HG02588 (cell line): ENCODE results near the gene CCDC85A.
A peak's percentile ranks its signal among the peaks of the same experiment; 100 is the strongest.
"Not testable (repeated sequence)": the region's sequence is repeated elsewhere in the genome, so short reads cannot be mapped to it uniquely, and the experiment has no call there.

ENCODE experiments used
- ATAC-seq: cut with Tn5 transposase; IDR thresholded peaks from one replicate; pipeline ENCODE4 v1.9.1; 2021; ENCODE audit warnings: mild to moderate bottlenecking, moderate library complexity; ENCODE audit not compliant: unreplicated experiment

CCDC85A gene

DNA sequence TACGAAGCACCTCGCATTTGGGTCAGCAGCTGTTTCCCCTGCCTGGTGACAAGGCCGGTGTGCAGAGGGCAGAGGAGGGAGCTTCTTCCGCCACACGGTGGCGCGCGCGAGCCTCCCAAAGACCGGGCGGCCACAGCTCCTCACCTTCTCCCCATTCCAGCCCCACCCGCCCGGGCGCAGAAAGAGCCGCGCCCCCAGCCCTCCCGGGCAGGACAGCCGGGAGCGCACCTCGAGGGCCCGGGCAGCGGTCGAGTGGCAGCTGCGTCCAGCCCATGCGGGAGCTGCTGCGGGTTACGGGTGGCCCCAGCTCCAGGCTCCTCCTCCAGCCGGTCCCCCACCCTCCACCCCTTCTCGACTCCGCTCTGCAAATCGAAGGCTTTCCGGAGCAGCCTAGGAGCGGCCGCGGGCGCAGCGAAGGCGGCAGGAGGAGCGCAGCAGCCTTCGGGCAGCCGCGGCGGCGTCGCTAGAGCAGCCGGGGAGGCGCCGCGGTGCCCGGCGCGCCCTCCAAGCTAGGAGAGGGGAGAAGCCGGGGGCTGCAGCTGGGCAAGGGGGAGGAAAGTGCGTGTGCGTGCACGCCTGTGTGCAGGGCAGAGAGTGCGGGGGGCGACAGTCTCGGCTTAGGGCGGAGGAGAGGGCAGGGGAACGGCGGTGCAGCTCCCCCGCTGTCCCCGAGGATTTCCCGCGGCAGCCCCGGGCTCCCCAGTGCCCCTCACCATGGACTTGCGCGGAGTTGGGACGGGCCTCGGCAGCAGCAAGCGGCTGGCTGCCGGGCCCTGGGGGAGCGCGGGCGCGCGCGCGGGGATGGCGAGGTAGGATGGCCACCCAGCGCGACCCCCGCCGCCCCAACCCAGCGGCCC is at the start of gene CCDC85A:
CCDC85A (plus strand) TSS at position 348 of the 857 bp plus-strand sequence. CDS start 635 bp downstream, outside the sequence.
- peak; percentile 95 for ATAC-seq

DNA sequence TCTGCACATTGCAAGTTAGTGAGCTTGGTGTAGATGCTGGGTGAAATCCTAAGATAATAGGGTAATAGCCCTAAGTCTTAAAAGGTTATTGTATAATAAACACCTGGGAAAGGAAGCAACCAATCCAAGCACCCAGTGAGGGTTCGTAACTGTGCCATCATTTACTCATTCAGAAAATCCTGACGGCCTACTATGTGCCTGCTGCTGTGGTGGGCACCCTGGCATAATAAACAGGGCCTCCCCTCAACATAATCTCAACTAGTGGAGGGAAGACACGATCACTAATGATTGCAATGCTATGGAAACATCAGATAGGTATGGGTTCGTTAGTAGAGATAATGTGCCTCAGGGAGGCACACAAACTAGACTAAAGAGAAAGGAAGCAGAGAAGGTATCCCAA is 48.9 kb upstream of the CCDC85A start:
- ATAC-seq: no peak

DNA sequence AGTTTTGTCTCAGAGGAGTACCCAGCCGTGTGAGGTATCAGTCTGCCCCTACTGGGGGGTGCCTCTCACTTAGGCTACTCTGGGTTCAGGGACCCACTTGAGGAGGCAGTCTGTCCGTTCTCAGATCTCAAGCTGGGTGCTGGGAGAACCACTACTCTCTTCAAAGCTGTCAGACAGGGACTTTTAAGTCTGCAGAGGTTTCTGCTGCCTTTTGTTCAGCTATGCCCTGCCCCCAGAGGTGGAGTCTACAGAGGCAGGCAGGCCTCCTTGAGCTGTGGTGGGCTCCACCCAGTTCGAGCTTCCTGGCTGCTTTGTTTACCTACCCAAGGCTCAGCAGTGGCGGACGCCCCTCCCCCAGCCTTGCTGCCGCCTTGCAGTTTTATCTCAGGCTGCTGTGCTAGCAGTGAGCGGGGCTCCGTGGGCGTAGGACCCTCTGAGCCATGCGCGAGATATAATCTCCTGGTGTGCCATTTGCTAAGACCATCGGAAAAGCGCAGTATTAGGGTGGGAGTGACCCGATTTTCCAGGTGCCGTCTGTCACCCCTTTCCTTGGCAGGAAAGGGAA is 41.2 kb upstream of the CCDC85A start:
- ATAC-seq: not testable (repeated sequence)

DNA sequence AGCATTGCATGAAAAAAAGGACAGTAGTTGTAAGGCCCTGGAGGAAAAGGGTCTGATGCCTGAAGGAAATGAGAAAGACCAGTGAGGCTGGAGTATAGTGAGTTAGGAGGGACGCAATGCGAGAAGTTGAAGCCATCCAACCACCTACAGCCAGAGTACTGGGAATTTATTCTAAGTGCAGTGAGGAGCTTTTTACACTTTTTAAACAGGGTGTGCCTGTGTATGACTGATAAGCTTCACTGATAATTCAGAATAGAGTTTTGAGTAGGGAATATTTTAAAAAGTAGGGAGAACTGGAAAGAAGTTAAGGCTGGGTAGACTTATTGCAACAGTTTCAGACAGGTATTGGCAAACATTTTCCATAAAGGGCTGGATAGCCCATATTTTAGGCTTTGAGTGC is 35.9 kb upstream of the CCDC85A start:
- ATAC-seq: no peak

DNA sequence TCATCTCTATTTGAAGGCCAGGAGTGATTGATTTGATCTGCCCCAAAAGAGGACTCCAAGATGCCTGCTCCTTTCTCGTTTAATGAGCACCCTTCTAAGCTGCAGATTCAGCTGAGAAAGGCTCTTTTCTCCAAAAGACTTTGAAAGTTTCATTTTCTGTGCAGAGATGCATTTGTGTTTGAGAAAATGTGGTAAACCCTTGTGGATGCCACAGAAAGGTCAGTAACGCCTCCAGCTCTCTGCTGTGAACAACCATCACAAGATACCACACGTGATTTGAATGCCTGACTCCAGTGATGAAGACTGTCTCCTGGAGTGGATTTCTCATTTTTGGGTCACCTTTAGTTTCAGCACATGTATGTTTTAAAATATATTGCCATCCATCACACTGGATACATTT is 35.0 kb upstream of the CCDC85A start:
- ATAC-seq: no peak

DNA sequence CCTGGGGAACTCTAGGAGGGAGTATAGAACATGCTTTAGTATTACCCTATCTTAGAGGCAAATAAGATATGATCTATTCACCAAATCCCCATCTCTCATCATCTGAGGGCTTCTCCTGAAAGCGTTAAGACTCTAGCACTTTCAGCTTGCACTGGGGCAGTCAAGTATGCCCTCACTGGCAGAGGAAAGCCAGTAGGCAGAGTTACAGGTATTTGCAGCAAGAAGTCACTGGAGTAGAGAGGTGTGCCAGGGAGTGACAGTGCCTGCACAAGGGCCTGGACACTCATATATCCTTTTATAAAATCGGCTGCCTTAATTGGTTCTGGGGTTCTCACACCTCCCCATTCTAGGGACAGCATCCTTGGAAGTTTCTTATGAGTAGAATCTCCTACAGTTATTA is 31.9 kb upstream of the CCDC85A start:
- ATAC-seq: no peak

DNA sequence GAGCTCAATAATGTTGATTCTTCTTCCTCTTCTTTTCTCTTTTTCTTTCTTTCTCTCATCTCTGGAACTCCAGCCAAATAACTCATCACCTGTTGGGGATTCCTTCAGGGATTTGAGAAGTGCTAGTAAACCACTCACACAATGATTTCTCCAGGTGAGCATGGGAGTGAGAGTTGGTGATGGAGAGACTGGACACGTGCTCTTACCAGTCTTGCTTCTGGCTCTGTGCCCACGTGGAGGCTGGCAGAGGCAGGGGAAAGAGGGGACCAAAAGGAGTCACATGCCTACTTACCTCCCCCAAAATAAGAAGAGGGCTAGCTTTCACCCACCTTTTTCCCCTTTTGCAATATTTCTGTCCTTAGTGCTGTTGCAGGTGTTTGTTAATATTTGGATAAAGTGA is 28.6 kb upstream of the CCDC85A start:
- no peak for ATAC-seq

DNA sequence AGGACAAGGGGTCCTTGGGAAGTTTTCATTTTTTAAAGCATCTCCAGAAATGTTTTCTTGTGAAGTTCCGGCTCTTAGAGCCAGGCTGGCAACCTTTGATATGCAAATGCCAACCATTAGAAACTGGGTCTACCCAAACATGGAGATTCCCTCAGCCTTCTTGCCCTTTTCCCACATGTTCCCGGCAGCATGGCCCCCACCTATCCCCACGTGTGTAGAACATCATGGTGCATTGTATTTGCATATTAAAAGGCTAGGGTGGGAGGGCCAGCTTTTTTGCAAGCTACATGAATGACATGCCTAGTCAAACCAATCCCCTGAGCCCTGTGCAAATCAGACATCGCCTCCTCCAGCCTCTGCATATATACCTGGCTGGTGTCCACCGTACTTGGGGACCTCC is 23.9 kb upstream of the CCDC85A start:
- ATAC-seq: not testable (repeated sequence)

DNA sequence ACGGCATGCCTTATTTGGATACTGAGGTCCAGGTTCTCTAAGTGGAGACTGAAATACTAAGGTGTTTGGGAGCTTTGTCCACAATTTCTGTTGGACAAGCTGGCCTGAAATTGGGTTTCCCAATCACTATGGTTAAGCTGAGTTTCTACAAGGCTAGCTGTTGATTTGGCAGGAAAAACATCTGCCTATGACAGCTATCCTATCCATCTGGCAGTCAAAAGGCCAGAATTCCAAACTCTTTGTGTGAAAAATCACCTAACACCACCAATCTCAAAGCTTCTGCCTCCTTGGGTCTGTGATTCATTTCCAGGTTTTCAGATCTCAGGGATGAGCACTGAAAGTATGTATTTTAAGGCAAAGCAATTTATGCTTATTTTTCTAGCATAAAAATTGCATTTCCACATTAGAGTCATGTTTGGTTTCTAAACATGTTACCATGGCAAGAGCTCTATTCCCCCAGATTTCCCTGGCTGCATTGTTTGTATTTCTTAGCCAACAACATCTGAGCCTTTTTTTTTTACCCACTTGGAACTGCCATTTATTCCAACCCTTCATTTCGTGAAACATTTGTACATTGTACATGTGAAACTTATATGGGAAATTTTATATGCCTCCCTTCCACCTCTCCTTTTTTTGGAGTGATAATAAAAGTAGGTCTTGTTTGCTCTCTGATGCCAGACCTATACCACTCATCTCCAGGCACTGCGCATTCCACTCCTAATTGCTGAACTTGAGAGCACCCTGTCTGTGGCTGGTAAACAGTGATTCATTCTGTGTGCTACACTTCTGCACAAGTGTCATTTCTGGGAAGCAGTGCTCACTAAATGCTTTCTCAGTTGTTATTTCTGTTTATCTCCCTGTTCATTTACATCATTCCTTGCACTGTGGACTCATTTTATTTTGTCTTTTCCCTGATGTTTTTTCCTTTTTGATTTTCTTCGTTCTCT is 15.9 kb upstream of the CCDC85A start:
- no peak for ATAC-seq

DNA sequence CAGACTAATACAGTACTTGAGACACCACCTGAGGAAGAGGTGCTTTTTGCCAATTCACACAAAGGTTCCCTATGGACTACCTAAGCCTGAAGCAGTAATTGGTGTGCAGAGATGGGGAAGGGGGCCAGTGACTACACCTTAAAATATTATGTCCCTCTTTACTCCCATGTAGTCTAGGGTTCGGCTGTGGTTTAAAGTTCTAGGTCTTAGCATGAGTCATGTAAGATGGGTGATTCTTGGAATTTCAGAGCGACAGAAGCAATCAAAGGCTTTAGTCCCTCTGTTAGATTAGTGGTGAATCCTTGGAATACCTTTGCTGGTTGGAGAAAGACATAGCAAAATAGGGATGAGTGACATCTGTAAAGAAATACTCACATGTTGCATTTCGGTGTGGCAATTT is 14.3 kb upstream of the CCDC85A start:
- ATAC-seq: no peak

DNA sequence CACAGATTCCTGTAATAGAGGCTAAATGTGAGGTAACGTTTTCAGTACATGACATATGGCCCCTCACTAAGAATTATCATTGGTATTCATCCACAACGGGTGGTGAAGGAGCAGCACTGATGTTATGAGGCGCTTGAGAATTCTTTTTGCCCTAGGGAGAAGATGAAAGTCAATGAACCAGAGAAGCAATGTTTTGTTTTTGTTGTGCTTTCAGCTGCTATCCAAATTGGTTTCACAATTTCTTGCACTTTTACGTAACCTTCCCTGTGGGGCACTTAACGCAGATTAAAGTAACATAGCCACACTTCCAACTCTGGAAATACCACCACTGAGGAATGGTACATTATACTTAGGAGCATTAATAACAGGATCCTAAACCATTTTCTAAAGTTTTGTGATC is 13.3 kb upstream of the CCDC85A start:
- ATAC-seq: no peak

DNA sequence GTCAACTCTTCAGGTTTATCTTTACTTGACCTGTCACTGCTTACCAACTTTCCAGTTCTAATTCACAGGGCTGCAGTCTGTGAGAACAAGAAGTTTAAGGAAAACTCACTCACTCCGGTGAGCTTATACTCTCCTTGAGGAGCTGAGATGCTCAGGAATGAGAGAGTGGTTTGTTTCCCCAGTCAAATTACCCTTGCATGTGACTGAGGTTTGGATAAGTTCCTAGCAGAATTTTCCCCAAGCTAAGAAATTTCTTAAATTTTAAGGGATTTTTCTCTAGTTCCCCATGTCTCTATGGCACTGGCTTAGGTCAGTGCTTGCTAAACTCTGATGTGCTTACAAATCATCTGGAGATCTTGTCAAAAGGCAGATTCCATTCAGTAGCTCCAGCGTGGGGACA is 12.8 kb upstream of the CCDC85A start:
- ATAC-seq: no peak

DNA sequence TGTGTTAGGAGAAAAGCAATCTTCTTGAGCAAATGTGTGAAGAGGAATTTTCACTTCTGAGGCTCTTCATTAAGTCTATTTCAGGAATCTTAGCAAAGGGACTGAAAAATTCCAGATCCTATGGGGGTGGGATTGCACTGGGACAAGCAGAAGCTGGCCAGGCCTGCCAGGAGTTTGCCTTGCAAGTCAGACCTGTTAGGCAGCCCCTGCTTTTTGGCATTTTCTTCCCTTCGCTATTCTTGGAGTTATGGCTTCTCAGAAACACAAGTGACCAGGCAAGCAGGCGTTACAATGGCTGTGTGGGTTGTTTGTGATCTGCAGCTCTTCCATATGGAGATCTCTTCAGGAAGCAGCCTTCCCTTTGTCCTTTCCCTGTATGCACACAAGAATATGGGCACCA is 8.0 kb upstream of the CCDC85A start:
- ATAC-seq: no peak

DNA sequence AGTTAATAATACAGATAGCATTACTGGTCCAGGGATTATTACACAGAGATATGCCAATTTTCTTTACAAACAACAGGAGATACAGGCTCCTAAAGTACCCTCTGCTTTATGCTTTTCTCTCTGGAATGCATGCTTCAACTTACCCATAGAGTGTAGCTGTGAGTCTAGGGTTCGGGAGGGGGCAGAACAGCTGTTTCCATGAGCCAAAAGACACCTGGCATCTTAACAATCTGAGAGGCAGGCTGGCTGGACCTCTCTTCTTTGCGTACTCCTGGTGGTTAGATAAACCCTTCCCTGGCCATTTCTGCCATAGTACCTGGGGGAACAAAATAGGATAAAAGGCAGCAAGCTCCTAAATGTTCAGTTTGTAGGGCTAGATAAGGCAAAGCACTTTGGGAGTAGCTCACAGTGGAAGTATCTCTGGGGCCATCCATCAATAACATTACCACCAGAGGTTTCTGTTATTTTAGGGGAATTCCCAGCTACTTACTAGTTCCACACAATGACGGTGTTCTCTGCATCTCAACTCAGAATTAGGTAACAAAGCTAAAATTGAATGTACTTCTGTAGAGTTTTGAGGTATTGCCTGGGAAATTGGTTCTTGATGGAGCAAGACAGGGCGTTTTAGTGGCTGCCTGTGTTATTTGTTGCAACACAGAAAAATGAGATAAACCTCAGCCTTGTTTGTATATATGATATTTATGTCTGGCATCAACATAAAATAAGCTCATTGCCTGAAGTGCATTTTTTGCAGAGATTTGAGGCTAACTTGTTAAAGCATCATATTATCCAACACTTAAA is 6.2 kb upstream of the CCDC85A start:
- no peak for ATAC-seq

DNA sequence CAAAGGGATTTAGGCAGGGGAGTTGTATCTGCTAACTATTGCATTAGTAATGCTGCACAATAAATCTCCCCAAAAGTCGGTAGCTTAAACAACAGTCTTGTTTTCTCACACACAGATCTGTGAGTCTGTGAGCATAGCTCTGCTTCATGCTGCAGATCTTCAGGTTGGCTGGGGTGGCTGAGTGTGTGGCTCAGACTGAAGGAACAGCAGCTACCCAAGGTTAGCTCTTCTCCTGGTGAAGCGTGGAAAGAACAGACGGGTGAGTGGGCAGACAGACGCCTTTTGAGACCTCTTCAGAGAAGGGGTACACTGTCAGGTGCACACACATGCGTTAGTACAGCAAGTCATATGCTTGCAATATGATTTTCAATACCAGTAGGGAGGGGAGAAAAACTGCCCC is 3.9 kb upstream of the CCDC85A start:
- no peak for ATAC-seq

DNA sequence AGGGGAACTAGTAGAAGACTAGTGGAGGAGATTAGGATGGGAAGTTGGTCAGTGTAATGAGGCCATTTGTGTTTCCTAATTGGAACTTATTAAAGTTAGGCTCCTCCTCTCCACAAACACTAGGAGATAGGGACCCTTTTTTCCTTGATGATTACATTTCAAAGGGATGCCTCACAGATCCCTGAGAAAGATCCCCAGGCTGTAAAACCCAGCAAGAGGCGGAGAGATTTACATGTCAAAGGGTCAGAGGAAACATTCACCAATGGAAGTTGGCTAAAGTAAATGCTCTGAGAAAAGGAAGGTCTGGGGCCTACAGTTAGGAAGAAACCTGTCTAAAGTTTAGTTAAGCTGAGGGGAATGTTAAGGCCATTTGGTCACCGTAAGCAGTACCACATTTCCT is 1.4 kb upstream of the CCDC85A start:
- no peak for ATAC-seq

DNA sequence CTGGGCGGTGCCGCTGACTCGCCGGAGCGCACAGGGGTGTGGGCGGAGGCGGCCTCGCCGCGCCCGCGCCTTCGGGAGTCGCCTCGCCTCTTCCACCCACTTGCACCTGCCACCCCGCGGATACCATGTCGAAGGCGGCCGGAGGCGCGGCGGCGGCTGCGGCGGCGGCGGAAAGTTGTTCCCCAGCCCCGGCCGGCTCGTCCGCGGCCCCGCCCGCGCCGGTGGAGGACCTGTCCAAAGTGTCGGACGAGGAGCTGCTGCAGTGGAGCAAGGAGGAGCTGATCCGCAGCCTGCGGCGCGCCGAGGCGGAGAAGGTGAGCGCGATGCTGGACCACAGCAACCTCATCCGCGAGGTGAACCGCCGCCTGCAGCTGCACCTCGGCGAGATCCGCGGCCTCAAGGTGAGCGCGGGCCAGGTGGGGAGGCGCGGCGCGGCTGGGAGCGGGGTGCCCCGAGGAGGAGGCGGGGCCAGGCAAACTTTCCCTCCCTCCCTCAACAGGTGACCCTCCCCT is 766 bp downstream of the CCDC85A start:
- ATAC-seq: peak; percentile 3

DNA sequence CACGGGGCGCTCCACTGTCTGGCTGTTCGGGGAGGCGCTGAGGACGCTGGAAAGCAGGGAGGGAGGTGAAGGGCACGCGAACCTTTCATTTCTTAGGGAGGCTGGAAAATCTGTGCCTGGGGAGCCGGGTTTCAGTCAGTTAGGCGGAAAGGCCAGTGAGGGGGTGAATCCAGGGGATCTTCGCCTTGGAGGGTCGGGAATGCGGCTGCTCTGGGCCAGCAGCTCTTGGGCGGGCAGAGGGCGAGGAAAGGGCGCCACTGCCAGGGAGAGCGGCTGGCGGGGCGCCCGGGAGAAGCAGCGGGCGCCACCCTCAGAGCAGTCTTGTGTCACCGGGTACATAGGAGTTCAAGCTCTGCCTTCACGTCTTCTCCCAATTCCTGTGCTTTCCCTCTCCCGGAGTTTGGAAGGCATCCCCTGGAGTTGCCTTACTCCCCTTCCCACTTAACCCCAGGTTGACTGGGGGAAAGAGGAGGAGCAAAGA is 1.4 kb downstream of the CCDC85A start:
- ATAC-seq: no peak

DNA sequence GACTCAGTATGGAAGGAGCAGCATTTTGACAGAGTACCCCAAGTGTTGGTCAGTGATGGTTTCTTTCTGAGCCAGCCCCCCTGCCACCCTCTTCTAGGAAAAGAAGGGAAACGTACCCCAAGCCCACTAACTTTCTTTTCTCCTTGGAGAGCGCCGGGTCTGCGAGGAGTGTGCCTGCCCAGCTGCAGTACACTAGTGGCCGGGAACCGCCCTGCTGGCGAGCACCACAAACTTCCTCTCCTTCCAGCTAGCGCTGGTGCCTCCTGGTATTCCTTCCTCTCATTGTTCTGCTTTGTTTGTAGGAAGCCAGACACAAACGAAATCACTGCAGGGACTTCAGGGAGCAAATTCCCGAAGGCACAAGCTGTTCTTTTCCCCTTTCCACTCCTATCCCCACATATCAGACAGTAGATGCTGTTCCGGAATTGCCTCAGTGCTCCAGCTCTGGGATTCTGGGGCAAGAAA is 1.8 kb downstream of the CCDC85A start:
- no peak for ATAC-seq

DNA sequence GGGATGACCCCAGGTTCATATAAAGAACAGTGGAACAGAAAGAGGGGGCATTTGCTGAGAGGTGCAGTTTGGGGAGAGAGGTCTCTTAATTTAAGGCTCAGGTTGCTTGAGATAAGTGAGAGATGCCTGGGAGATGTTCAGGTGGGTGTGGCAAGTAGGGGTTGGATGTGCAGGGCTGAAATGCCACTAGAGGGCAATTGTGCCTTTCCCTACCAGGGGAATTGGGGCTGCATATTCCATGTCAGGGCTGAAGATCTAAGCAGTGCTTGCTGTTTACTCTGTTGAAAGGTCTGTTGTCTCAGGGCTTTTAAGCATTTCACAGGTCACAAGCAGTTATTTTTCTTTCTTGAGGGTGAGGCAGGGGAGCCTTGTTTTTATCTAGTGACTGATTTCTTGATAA is 7.8 kb downstream of the CCDC85A start:
- no peak for ATAC-seq
